NCI-H2196 treated with DMSO at 0.1 percent for 48 hours (cell line): Measurements from ENCODE around the gene TSKU.
"Not testable (repeated sequence)": the region's sequence is repeated elsewhere in the genome, so short reads cannot be mapped to it uniquely, and the experiment has no call there.

Experiments used
- DNase-seq: peaks from one replicate; lab custom pipeline; 2025; ENCODE audit not compliant: unreplicated experiment; lab: John Stamatoyannopoulos, UW

Gene TSKU

DNA sequence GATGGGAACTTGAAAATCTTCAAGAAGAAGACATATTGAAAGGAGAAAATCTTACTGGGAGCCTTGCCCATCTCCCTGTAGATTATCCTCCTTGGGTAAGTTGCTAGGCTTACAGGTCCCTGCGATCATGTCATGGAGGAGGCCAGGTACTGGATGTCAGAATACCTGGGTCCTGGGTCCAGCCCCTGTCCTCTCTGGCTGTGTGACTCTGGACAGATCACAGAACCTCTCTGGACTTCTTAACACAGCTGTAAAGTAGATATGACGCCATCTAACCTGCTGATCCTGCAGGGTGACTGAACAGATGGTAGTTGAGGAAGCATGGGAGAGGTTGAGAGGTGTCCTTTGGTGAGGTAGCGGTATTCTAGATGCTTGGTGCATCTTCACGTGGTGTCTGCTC lies 4.1 kb downstream of the TSKU start:
- no peak for DNase-seq

DNA sequence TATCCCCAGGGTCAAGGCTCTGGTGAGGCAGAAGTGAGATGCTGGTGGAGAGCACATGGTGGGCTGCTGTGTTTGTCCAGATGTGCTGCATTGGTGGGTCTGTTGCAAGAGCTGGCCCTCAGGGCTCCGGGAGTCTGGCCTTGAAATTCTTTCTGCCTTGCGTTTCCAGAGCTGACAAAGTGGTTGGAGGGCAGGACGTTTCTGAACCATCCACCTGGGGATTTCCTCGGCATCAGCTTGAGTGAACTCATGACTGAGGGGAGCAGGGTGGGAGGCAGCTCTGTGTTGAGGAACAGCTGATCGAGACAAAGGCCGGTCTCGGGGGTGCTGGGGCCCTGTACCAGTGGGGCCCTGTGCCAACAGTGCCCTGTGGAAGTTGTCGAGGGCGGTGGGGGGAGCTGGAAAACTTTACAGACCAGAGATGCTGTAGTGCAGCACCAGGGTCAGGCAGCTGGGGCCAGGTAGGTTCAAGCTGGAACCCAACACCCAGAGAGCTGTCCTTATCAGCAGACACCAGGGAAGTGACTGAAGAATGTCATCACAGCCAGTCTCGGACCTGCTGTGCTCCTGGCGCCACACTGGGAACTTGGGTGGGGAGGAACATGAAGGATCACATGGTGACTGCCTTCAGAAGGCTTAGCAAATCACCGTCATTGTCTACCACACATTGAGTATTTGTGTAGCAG lies 4.9 kb downstream of the TSKU start:
- DNase-seq, result no peak

DNA sequence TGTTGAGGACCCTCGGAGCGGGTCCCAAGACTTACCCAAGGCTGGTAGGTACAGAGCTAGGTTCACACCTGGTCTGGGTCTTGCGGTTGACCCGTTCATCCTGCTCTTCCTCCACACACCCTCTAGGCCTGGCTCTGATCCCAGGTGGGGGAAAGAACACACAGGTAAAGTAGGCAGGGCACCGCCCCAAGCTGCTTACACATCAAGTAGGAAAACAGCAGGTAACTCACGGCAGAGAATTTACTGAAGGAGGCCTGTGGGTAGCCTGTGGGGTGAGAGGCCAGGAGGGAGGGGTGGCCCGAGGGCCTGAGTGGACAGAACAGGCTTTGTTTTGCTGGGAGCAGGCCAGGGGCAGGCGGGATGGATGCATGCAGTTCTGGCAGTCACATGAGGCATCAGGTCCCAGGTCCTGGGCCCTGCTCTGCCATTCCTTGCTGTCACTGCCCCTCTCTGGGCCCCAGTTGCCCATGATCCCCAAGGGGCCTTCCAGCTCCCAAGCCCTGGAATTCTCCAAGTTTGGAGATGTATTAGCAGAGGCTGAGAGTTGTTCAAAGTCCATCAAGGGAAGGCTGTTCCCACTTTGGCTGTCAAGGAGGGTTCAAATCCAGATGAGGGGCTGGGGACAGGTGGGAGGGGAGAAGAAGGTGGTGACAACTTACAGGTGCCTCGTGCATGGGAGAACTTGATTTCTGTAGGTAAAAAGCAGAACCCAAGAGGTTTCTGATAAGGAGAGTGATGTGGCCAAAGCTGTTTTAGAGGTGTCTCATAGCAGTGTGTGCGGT lies 5.7 kb downstream of the TSKU start:
- peak; percentile 50 for DNase-seq

DNA sequence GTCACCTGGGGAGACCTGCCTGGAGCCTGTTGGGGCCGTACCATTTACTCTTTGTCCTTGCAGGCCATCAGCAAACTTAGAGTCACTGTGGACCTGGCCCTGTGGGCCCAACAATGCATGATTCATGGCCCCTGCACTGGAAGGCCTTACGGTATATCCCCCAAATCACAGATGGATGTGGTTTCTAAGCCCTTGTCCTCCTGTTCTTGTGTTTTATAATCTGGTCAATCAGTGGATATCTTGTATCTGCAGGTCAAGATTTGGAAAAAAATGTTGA lies 6.2 kb downstream of the TSKU start:
- no peak for DNase-seq

DNA sequence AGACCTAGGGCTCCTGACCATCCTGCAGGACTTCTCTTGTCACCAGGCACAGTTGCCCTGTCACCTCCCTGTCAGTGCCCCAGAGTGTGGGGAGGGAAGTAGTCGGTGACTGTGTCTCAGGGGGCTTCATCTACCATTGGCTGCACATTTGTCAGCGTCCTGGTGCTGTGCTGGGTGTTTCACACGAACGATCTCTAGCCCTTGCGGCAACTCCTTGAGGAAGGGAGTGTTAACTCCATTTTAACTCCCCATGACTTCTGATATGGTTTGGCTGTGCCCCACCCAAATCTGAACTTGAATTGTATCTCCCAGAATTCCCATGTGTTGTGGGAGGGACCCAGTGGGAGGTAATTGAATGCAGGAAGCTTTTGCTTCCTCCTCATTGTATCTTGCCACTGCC lies 7.1 kb downstream of the TSKU start:
- DNase-seq, result no peak

- not testable (repeated sequence) for DNase-seq
These were observed 8.0 kb downstream of the TSKU start for GRCh38 chr11:76791002-76791770.

DNA sequence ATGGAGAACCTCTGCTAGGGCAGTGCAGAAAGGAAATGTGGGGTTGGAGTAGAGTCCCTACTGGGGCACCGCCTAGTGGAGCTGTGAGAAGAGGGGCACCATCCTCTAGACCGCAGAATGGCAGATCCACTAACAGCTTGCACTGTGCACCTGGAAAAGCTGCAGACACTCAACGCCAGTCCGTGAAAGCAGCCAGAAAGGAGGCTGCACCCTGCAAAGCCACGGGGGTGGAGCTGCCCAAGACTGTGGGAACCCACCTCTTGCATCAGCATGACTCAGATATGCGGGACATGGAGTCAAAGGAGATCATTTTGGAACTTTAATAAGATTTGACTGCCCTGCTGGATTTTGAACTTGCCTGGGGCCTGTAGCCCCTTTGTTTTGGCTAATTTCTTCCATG lies 8.7 kb downstream of the TSKU start:
- no peak for DNase-seq

DNA sequence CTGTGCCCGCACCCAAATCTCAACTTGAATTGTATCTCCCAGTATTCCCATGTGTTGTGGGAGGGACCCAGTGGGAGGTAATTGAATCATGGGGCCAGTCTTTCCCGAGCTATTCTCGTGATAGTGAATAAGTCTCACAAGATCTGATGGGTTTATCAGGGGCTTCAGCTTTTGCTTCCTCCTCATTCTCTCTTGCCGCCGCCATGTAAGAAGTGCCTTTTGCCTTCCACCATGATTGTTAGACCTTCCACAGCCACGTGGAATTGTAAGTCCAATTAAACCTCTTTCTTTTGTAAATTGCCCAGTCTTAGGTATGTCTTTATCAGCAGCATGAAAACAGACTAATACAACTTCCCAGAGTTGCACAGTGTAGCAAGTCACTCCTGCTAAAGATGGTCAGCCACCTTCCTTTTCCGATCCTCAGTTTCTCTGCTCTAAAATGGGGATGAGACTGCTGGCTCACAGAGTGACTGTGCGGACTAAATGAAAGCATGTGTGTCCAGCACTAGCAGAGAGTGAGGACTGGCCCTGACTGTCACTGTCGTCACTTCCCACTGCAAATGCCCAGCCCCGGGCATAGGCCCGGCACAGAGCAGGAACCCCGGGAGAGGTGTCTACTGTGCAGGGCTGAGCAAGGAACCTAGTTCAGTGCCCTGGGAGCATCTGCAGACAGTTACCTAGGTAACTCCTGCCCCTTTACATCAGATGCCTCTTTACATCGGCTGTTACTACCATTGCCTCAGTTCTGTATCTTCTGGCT lies 9.5 kb downstream of the TSKU start:
- DNase-seq, result no peak

DNA sequence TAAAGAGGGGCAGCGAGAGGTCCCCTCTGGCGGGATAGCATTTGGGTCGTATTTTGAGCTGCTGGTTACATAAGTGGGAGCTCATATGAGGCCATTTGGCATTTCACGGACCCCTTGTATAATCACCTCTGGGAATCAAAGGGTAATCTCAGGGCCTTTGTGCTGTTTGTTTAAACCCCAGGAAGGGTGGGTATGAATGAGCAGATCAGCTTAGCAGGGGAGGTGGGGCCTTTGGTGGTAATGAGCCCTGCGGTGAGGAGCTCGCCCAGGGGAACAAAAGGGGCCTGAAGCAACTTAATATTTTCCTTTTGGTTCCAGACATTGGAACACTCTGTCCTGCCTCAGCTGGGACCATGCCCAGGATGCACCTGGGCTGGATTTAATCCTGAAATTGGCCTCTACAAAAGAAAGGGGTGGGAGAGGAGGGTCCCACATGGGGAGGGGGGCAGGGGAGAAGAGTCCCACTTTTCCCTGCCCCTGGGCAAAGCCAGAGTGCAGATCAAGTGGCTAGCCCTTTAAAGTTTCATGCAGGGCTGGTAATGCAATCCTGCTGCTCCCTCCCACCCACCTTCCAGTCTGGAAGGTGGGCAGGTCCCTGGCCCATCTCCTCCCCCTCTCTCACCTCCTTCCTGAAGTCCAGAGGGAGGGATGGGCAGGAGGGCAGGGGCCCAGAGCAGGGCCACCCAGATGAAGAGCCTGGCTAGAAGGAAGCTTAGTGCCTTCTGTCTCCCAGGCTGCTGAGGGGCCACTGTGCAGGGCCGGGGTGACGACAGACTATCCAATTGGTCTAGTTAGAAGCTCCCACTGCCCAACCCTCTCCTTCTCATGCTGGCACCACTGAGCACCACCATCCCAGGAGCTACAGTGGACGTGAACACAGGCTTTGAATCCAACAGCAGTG lies 10.5 kb downstream of the TSKU start:
- no peak for DNase-seq

DNA sequence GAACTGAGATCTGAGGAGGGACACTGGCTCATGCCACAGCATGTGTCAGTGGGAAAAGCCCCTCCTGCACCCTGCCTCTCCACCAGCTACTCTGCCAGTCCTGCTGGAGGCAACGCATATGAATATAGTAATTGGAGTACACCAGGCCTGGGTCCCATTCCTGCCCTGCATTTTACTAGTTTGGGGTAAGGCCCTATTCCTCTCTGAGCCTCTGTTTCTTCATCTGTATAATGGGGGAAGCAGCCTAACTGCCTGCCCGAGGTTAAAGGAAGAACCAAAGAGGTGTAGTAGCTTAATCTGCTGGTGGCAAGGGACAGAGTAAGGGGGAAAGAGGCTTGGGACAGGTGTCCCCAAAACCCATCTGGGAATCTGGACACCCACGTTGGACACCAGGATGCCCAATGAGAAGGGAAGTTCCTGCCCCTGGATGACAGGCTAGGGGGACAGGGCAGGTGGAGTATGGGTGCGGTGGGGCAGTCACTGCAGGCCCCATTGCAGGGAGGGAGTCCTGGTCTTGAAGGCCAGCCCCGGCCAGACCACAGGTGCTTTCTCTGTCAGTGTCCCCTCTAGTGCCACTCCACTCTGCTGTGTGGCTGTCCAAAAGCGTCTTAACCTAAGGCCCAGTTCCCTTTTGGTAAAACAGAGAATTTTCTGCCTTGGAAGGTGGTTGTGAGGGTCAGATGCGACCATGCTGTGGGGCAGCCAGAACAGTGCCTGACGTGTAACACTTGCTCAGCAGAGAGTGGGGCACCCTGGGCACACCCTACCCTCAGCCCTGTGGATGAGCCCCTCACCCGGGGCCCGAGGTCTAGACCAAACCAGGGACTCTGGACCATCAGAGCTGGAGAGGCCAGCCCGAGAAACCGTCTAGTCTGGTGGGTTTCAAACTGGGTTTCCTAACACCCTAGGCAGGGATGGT lies 11.5 kb downstream of the TSKU start:
- DNase-seq, result no peak

GRCh38 chr11:76795290-76795935 lies 12.3 kb downstream of the TSKU start:
- DNase-seq, result no peak

GRCh38 chr11:76795936-76796441 lies 12.8 kb downstream of the TSKU start:
- no peak for DNase-seq

DNA sequence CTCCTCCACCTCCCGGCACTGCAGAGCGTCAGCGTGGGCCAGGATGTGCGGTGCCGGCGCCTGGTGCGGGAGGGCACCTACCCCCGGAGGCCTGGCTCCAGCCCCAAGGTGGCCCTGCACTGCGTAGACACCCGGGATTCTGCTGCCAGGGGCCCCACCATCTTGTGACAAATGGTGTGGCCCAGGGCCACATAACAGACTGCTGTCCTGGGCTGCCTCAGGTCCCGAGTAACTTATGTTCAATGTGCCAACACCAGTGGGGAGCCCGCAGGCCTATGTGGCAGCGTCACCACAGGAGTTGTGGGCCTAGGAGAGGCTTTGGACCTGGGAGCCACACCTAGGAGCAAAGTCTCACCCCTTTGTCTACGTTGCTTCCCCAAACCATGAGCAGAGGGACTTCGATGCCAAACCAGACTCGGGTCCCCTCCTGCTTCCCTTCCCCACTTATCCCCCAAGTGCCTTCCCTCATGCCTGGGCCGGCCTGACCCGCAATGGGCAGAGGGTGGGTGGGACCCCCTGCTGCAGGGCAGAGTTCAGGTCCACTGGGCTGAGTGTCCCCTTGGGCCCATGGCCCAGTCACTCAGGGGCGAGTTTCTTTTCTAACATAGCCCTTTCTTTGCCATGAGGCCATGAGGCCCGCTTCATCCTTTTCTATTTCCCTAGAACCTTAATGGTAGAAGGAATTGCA lies 13.5 kb downstream of the TSKU start:
- no peak for DNase-seq

DNA sequence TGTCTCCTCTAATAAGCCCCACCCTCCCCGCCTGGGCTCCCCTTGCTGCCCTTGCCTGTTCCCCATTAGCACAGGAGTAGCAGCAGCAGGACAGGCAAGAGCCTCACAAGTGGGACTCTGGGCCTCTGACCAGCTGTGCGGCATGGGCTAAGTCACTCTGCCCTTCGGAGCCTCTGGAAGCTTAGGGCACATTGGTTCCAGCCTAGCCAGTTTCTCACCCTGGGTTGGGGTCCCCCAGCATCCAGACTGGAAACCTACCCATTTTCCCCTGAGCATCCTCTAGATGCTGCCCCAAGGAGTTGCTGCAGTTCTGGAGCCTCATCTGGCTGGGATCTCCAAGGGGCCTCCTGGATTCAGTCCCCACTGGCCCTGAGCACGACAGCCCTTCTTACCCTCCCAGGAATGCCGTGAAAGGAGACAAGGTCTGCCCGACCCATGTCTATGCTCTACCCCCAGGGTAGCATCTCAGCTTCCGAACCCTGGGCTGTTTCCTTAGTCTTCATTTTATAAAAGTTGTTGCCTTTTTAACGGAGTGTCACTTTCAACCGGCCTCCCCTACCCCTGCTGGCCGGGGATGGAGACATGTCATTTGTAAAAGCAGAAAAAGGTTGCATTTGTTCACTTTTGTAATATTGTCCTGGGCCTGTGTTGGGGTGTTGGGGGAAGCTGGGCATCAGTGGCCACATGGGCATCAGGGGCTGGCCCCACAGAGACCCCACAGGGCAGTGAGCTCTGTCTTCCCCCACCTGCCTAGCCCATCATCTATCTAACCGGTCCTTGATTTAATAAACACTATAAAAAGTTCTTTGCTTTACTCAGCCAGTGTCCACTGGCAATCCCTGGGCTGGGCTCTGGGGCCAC lies 14.4 kb downstream of the TSKU start:
- DNase-seq, result no peak

GRCh38 chr11:76798202-76798581 lies 15.0 kb downstream of the TSKU start:
- no peak for DNase-seq

DNA sequence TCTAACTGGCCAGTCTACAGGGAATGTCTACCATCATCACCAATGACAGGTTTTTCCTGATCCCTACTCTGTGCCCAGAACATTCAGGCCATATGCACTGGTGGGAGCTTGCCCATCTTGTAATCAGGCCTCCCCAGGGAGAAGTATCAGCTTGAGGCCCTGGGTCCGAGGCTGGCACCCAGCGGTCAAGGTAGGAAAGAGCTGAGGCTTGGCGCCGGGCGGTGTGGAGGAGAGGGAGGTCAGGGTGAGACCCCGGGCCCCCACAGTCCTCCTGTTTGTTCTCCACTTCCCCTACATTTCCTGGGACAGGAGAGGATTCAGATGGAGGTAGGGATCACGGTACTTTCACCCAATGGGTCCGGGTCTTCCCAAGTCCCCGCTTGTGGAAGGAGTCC lies 15.5 kb downstream of the TSKU start:
- DNase-seq, result no peak
